GM12878 (cell line): ENCODE data around the gene TMEM86B.

Experiments
- CTCF ChIP-seq, 3 experiments: IDR thresholded peaks in 2 of 3; conservative IDR thresholded peaks in 1 of 3; 2 replicates each; pipeline ENCODE4 v1.5.1; 2011; ENCODE audit warnings: low read depth in 3 of 3, low read length in 3 of 3, mild to moderate bottlenecking in 3 of 3, control low read depth in 2 of 3, moderate library complexity in 2 of 3, inconsistent platforms in 1 of 3, mixed read lengths in 1 of 3; ENCODE audit not compliant: control insufficient read depth in 2 of 3, insufficient read depth in 1 of 3; ENCODE audit errors: extremely low read depth in 1 of 3
- EZH2 ChIP-seq: IDR thresholded peaks from 2 replicates; pipeline ENCODE4 v1.6.1; 2012; ENCODE audit warnings: low read depth, mild to moderate bottlenecking, control low read depth, inconsistent platforms, low read length, borderline replicate concordance; ENCODE audit not compliant: control insufficient read depth
- PBX3 ChIP-seq: IDR thresholded peaks from 2 replicates; pipeline ENCODE4 v1.6.1; 2011; ENCODE audit warnings: mild to moderate bottlenecking, low read depth, low read length, moderate library complexity; ENCODE audit not compliant: insufficient replicate concordance
- RCOR1 ChIP-seq: conservative IDR thresholded peaks from 2 replicates; pipeline ENCODE4 v1.6.1; 2012; ENCODE audit warnings: low read depth, low read length, improper control_type of control experiment
- RELA ChIP-seq: fragments of 450-650 bp; IDR thresholded peaks from 2 replicates; pipeline ENCODE4 v1.8.0; 2014; ENCODE audit warnings: borderline replicate concordance; ENCODE audit not compliant: partially characterized antibody
- YY1 ChIP-seq: IDR thresholded peaks from 2 replicates; pipeline ENCODE4 v1.6.1; 2011; ENCODE audit warnings: low read depth, mild to moderate bottlenecking, low read length
- ZNF384 ChIP-seq: IDR thresholded peaks from 2 replicates; pipeline ENCODE4 v1.6.1; 2012; ENCODE audit warnings: low read depth, mild to moderate bottlenecking, low read length, improper control_type of control experiment, borderline replicate concordance

GRCh38 chr19:55232986-55233385 is 4.4 kb upstream of the TMEM86B start:
- no peak for TF ChIP-seq RCOR1
- no peak for TF ChIP-seq YY1
- TF ChIP-seq PBX3: no peak
- TF ChIP-seq EZH2: no peak
- TF ChIP-seq ZNF384: no peak
- no peak for TF ChIP-seq CTCF (IDR thresholded peaks at IDR 0.05 in 2 of 3, conservative IDR thresholded peaks at IDR 0.05 in 1 of 3; ENCODE audit: control insufficient read depth in 2 of 3, extremely low read depth in 1 of 3, insufficient read depth in 1 of 3, low read depth in 3 of 3, low read length in 3 of 3)
- TF ChIP-seq RELA: no peak
